HCT116 (cell line): Measurements from ENCODE around the gene ARPC5. TPM values are rescaled to one million over a fixed set of nuclear protein-coding genes. Genes with fewer than 3 reads are reported as not detected.
A peak's percentile ranks its signal among the peaks of the same experiment; 100 is the strongest.
"Not testable (repeated sequence)": the region's sequence is repeated elsewhere in the genome, so short reads cannot be mapped to it uniquely, and the experiment has no call there.

Experiments
- ATAC-seq: fragments of 200-7000 bp; cut with Tn5 transposase; 2 replicates; pipeline ENCODE4 v1.9.1; 2020; ENCODE audit warnings: mild to moderate bottlenecking, moderate library complexity
- BruUV-seq: library from RNA; stranded (reverse); fragments of 400-500 nt; replicated peaks from 2 replicates; lab custom pipeline; 2021; lab: Mats Ljungman, UMichigan
- CTCF ChIA-PET: fragments of 300-600 bp; sonication (Branson Sonifier 250); formaldehyde crosslinking; loops from one replicate; lab custom pipeline; 2021; ENCODE audit warnings: antibody characterized with exemption; lab: Charles Lee
- POLR2A ChIA-PET: fragments of 300-600, 350-600 bp; sonication (Branson Sonifier 250); formaldehyde crosslinking; loops from one replicate; lab custom pipeline; 2021; ENCODE audit warnings: antibody characterized with exemption; lab: Charles Lee
- RAD21 ChIA-PET, 2 experiments: fragments of 300-600 bp; sonication (Branson Sonifier 250); formaldehyde crosslinking; loops; one replicate each; lab custom pipeline; 2023; ENCODE audit warnings: low total read pairs in 2 of 2; ENCODE audit not compliant: uncharacterized antibody in 2 of 2, unreplicated experiment in 2 of 2, low non-redundant PET in 1 of 2; lab: Charles Lee
- DNase-seq: peaks from one replicate; pipeline ENCODE4 v3.0.0-alpha.2; 2010; ENCODE audit warnings: low read depth, low spot score
- H2AFZ ChIP-seq: fragments of 200-600 bp; shearing (Covaris generic), sonication (generic); 2 replicates; pipeline ENCODE4 v1.6.1; 2017; ENCODE audit warnings: low read depth, mixed run types, mixed read lengths, antibody characterized with exemption, low read length; ENCODE audit not compliant: poor library complexity, severe bottlenecking
- H3K27ac ChIP-seq: 2 replicates; pipeline ENCODE4 v1.5.1; 2012; ENCODE audit warnings: low read depth, low read length
- H3K27me3 ChIP-seq: fragments of 200-600 bp; sonication (generic); 2 replicates; pipeline ENCODE4 v1.6.1; 2016; ENCODE audit warnings: mixed run types, low read length, mixed read lengths; ENCODE audit not compliant: insufficient read depth
- H3K36me3 ChIP-seq, 2 experiments: fragments of 200-500 bp in 1 of 2; fragments of 200-600 bp in 1 of 2; sonication (Bioruptor generic) in 1 of 2; sonication (generic) in 1 of 2; 2 replicates each; pipeline versions ENCODE4 v1.5.1 to v1.6.1; 2014 to 2016; ENCODE audit warnings: low read length in 2 of 2, inconsistent platforms in 1 of 2, mixed read lengths in 1 of 2, mixed run types in 1 of 2; ENCODE audit not compliant: insufficient read depth in 2 of 2, control insufficient read depth in 1 of 2
- H3K4me1 ChIP-seq, 2 experiments: fragments of 200-600 bp in 1 of 2; sonication (generic) in 1 of 2; 2 replicates each; pipeline versions ENCODE4 v1.5.1 to v1.6.1; 2012 to 2017; ENCODE audit warnings: low read length in 2 of 2, inconsistent platforms in 1 of 2, mild to moderate bottlenecking in 1 of 2, mixed read lengths in 1 of 2, mixed run types in 1 of 2, moderate library complexity in 1 of 2; ENCODE audit not compliant: insufficient read depth in 2 of 2, control insufficient read depth in 1 of 2
- H3K4me2 ChIP-seq: fragments of 200-600 bp; sonication (generic); 2 replicates; pipeline ENCODE4 v1.6.1; 2017; ENCODE audit warnings: mixed run types, low read length, mixed read lengths
- H3K4me3 ChIP-seq, 2 experiments: fragments of 200-600 bp in 1 of 2; sonication (generic) in 1 of 2; replicated peaks in 1 of 2; 2 replicates each; pipeline ENCODE4 v1.5.1; 2011 to 2016; ENCODE audit warnings: low read length in 2 of 2, control low read depth in 1 of 2, low read depth in 1 of 2, mild to moderate bottlenecking in 1 of 2, mixed read lengths in 1 of 2, mixed run types in 1 of 2
- H3K79me2 ChIP-seq: fragments of 200-600 bp; sonication (generic); 2 replicates; pipeline ENCODE4 v1.6.1; 2017; ENCODE audit warnings: mild to moderate bottlenecking, mixed run types, low read length, moderate library complexity, mixed read lengths; ENCODE audit not compliant: insufficient read depth
- H3K9ac ChIP-seq: fragments of 200-600 bp; sonication (generic); 2 replicates; pipeline ENCODE4 v1.6.1; 2016; ENCODE audit warnings: low read length, mixed read lengths
- H3K9me2 ChIP-seq: fragments of 200-600 bp; sonication (generic), shearing (Covaris generic); 2 replicates; pipeline ENCODE4 v1.6.1; 2017; ENCODE audit warnings: mixed run types, mild to moderate bottlenecking, moderate library complexity; ENCODE audit not compliant: insufficient read depth
- H3K9me3 ChIP-seq, 2 experiments: fragments of 200-500 bp in 1 of 2; fragments of 200-600 bp in 1 of 2; sonication (Bioruptor generic) in 1 of 2; sonication (generic) in 1 of 2; 2 replicates each; pipeline ENCODE4 v1.6.1; 2014 to 2017; ENCODE audit warnings: low read length in 2 of 2, mixed read lengths in 2 of 2, inconsistent platforms in 1 of 2, low read depth in 1 of 2, mild to moderate bottlenecking in 1 of 2, mixed run types in 1 of 2, moderate library complexity in 1 of 2; ENCODE audit not compliant: control insufficient read depth in 1 of 2, insufficient read depth in 1 of 2
- H4K20me1 ChIP-seq: fragments of 200-600 bp; sonication (generic), shearing (Covaris generic); 2 replicates; pipeline ENCODE4 v1.6.1; 2017; ENCODE audit warnings: mixed run types, mild to moderate bottlenecking, moderate library complexity; ENCODE audit not compliant: insufficient read depth
- CTCF ChIP-seq, 3 experiments: fragments of 200-600 bp in 1 of 3; sonication (generic) in 1 of 3; IDR thresholded peaks in 2 of 3; conservative IDR thresholded peaks in 1 of 3; 2 replicates each; pipeline ENCODE4 v1.5.1; 2012 to 2017; ENCODE audit warnings: low read depth in 2 of 3, low read length in 2 of 3, antibody characterized with exemption in 1 of 3, borderline replicate concordance in 1 of 3, control low read depth in 1 of 3, mild to moderate bottlenecking in 1 of 3, mixed read lengths in 1 of 3, mixed run types in 1 of 3, moderate library complexity in 1 of 3; ENCODE audit not compliant: insufficient read depth in 1 of 3
- POLR2AphosphoS5 ChIP-seq: IDR thresholded peaks from 2 replicates; pipeline ENCODE4 v1.6.1; 2011; ENCODE audit warnings: mild to moderate bottlenecking, low read depth, low read length, moderate library complexity
- RAD21 ChIP-seq: IDR thresholded peaks from 2 replicates; pipeline ENCODE4 v1.6.1; 2012; ENCODE audit warnings: low read depth, mild to moderate bottlenecking
- YY1 ChIP-seq: IDR thresholded peaks from 2 replicates; pipeline ENCODE4 v1.6.1; 2011; ENCODE audit warnings: low read length, low read depth, moderate library complexity, mild to moderate bottlenecking; ENCODE audit not compliant: insufficient replicate concordance; ENCODE audit errors: extremely low read depth
- ZBTB33 ChIP-seq: IDR thresholded peaks from 2 replicates; pipeline ENCODE4 v1.6.1; 2011; ENCODE audit warnings: mild to moderate bottlenecking, low read length, moderate library complexity; ENCODE audit not compliant: insufficient replicate concordance; ENCODE audit errors: extremely low read depth
- intact Hi-C: fragments of 100-400 bp; cut with micrococcal nuclease; formaldehyde crosslinking; loops from 2 replicates; pipeline ENCODE4 v1.10.0; 2022
- total RNA-seq: library from RNA; stranded (reverse); gene quantifications from one replicate; pipeline ENCODE4 v1.2.1, GENCODE V29; 2021; ENCODE audit not compliant: unreplicated experiment

ARPC5 gene
- total RNA-seq, 1 experiment from 2014 or later = 71.5 TPM

- no peak for TF ChIP-seq ZBTB33
- no peak for TF ChIP-seq RAD21
- no peak for TF ChIP-seq YY1
- TF ChIP-seq, all 23 proteins: peak for 8
Observed at GRCh38 chr1:183635606-183636333, at the start of gene ARPC5 (continued).

- Histone ChIP-seq H3K4me1 (no peaks in the 10 kb centered on the region), H3K9ac (no peak overlapping the region), H3K27me3 (no peaks in the 10 kb centered on the region), H3K79me2 (no peaks in the 10 kb centered on the region), H3K9me3 (no peaks in the 10 kb centered on the region), H3K27ac (no peak overlapping the region), H3K4me2 (no peak overlapping the region), H3K9me2 (no peaks in the 10 kb centered on the region), H3K4me3 (no peak overlapping the region), H4K20me1 (no peaks in the 10 kb centered on the region), H2AFZ (no peak overlapping the region), H3K36me3 (no peaks in the 10 kb centered on the region)
- intact Hi-C loops = loop anchor here (1.0 to 10.0 kb wide), 2 partner anchors 30 to 230 kb away; no protein-coding TSS in a partner anchor
- BruUV-seq = no TSS peak
- DNase-seq = peak; percentile 45
- CTCF ChIA-PET = interaction anchor here (0.7 to 2.0 kb wide), 15 partner anchors 10 to 404 kb away, joined by 3 to 40 read pairs (median 5); partner anchors contain the start of gene APOBEC4
- RAD21 ChIA-PET = interaction anchor here (0.6 to 1.0 kb wide), 5 partner anchors 27 to 231 kb away, joined by 3 read pairs; no protein-coding TSS in a partner anchor
- no peak for TF ChIP-seq POLR2AphosphoS5
- TF ChIP-seq RAD21 = peak; percentile 83
- peak; percentile 65 to 83 (median 75) for TF ChIP-seq CTCF (IDR thresholded peaks at IDR 0.05 in 2 of 3, conservative IDR thresholded peaks at IDR 0.05 in 1 of 3; ENCODE audit: borderline replicate concordance in 1 of 3, insufficient read depth in 1 of 3, low read depth in 2 of 3, low read length in 2 of 3)
- POLR2A ChIA-PET = interaction anchor here (0.6 to 1.0 kb wide), 2 partner anchors 30 to 230 kb away, joined by 3 read pairs; no protein-coding TSS in a partner anchor
- peak; percentile 83 for ATAC-seq
Observed at GRCh38 chr1:183685112-183685713, 49.6 kb upstream of the ARPC5 start.

- BruUV-seq, DNase-seq, H3K4me3 ChIP-seq, ATAC-seq, RAD21 ChIA-PET, CTCF ChIA-PET, H4K20me1 ChIP-seq, H3K4me1 ChIP-seq, H2AFZ ChIP-seq, H3K9ac ChIP-seq, H3K36me3 ChIP-seq, H3K79me2 ChIP-seq, H3K27me3 ChIP-seq, H3K9me3 ChIP-seq, H3K27ac ChIP-seq, POLR2A ChIA-PET, H3K4me2 ChIP-seq, H3K9me2 ChIP-seq: not testable (repeated sequence)
- intact Hi-C loops = loop anchor here (5.0 kb wide), 1 partner anchor 397 kb away; no protein-coding TSS in a partner anchor
Observed at GRCh38 chr1:183679363-183679762, 43.8 kb upstream of the ARPC5 start.
